Activated T-cell treated with anti-CD3 and anti-CD28 coated beads for 1 hour (primary cell): ENCODE results near the gene KCNMA1.

Experiments used
- DNase-seq: peaks from one replicate; pipeline ENCODE4 v3.0.0-alpha.2; 2020; ENCODE audit warnings: low read depth

Gene KCNMA1

GRCh38 chr10:77202857-77203256, 434.8 kb downstream of the KCNMA1 start:
- no peak for DNase-seq

- no peak for DNase-seq
These were observed 436.2 kb downstream of the KCNMA1 start for GRCh38 chr10:77201135-77202106.

- no peak for DNase-seq
These were observed 440.1 kb downstream of the KCNMA1 start for GRCh38 chr10:77197544-77197943.

GRCh38 chr10:77196614-77197013, 441.0 kb downstream of the KCNMA1 start:
- no peak for DNase-seq

GRCh38 chr10:77195101-77195500, 442.5 kb downstream of the KCNMA1 start:
- DNase-seq = no peak

- no peak for DNase-seq
These were observed 444.6 kb downstream of the KCNMA1 start for GRCh38 chr10:77193001-77193400.

GRCh38 chr10:77192402-77192801, 445.2 kb downstream of the KCNMA1 start:
- no peak for DNase-seq

GRCh38 chr10:77191324-77192049, 446.1 kb downstream of the KCNMA1 start:
- no peak for DNase-seq

- no peak for DNase-seq
These were observed 447.3 kb downstream of the KCNMA1 start for GRCh38 chr10:77190291-77190690.

GRCh38 chr10:77189520-77189919, 448.1 kb downstream of the KCNMA1 start:
- DNase-seq = no peak

- DNase-seq = no peak
These were observed 448.5 kb downstream of the KCNMA1 start for GRCh38 chr10:77189075-77189474.

GRCh38 chr10:77188521-77188920, 449.1 kb downstream of the KCNMA1 start:
- no peak for DNase-seq

- DNase-seq = no peak
These were observed 449.6 kb downstream of the KCNMA1 start for GRCh38 chr10:77188000-77188395.

- DNase-seq = no peak
These were observed 450.1 kb downstream of the KCNMA1 start for GRCh38 chr10:77187376-77187999.

- DNase-seq = no peak
These were observed 450.7 kb downstream of the KCNMA1 start for GRCh38 chr10:77186936-77187335.

GRCh38 chr10:77185696-77186095, 451.9 kb downstream of the KCNMA1 start:
- DNase-seq = no peak

GRCh38 chr10:77182803-77183202, 454.8 kb downstream of the KCNMA1 start:
- DNase-seq = no peak

- no peak for DNase-seq
These were observed 456.8 kb downstream of the KCNMA1 start for GRCh38 chr10:77180794-77181193.

- DNase-seq = no peak
These were observed 457.5 kb downstream of the KCNMA1 start for GRCh38 chr10:77180104-77180503.

GRCh38 chr10:77179015-77179695, 458.5 kb downstream of the KCNMA1 start:
- DNase-seq = no peak

- no peak for DNase-seq
These were observed 460.0 kb downstream of the KCNMA1 start for GRCh38 chr10:77177589-77177988.

GRCh38 chr10:77177161-77177560, 460.4 kb downstream of the KCNMA1 start:
- no peak for DNase-seq
